Type B pancreatic cell (in vitro differentiated cells): ENCODE data around the gene EEF2. TPM values are rescaled to one million over a fixed set of nuclear protein-coding genes. Genes with fewer than 3 reads are reported as not detected.
"Not testable (repeated sequence)": the region's sequence is repeated elsewhere in the genome, so short reads cannot be mapped to it uniquely, and the experiment has no call there.

Experiments
- DNase-seq: peaks from one replicate; pipeline ENCODE4 v3.0.0; 2021; ENCODE audit warnings: mixed read lengths; ENCODE audit not compliant: unreplicated experiment; ENCODE audit errors: extremely low spot score
- H3K27ac Mint-ChIP-seq: 2 replicates; pipeline ENCODE4 v1.8.0; 2021; ENCODE audit warnings: mild to moderate bottlenecking, mixed read lengths
- H3K27me3 Mint-ChIP-seq: 2 replicates; pipeline ENCODE4 v1.8.0; 2021; ENCODE audit warnings: mixed read lengths
- H3K36me3 Mint-ChIP-seq: 2 replicates; pipeline ENCODE4 v1.8.0; 2021; ENCODE audit warnings: mixed read lengths
- H3K4me1 Mint-ChIP-seq: one replicate; pipeline ENCODE4 v1.8.0; 2021; ENCODE audit warnings: mixed read lengths; ENCODE audit not compliant: unreplicated experiment
- H3K4me3 Mint-ChIP-seq: 2 replicates; pipeline ENCODE4 v1.8.0; 2021; ENCODE audit warnings: mild to moderate bottlenecking, mixed read lengths
- H3K9me3 Mint-ChIP-seq: 2 replicates; pipeline ENCODE4 v1.8.0; 2021; ENCODE audit warnings: mixed read lengths
- CTCF ChIP-seq: fragments of 200-600 bp; sonication (generic); conservative IDR thresholded peaks from 2 replicates; pipeline ENCODE4 v1.5.0; 2021; ENCODE audit warnings: antibody characterized with exemption, mild to moderate bottlenecking
- total RNA-seq: library from RNA; stranded (reverse); gene quantifications from 2 replicates; pipeline ENCODE4 v1.2.1, GENCODE V29; 2021; ENCODE audit warnings: low replicate concordance

The EEF2 gene
- total RNA-seq, 1 donor from 2014 or later = 2,929 TPM

DNA sequence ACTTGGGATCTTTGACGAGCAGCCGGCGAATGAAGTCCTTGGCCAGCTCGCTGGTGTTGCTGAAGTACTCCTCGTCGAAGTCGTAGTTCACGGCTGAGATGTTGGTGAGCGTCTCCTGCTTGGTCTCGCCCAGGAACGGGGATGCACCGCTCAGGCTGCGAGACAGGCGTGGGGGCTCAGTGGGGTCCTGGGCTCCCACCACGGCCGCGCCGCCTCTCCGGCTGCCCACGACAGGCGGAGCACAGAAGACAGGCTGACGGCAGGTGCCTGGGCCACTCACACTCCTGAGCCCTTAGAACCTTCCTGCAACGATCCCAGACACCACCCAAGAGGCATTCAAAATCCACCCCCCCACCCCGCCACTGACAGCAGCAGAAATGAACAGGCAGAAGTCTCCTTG lies 24.3 kb downstream of the EEF2 start:
- Mint-ChIP-seq H3K27me3 (no peaks in the 10 kb centered on the region), H3K9me3 (no peaks in the 10 kb centered on the region), H3K4me1 (no peaks in the 10 kb centered on the region), H3K27ac (no peak overlapping the region), H3K4me3 (no peak overlapping the region), H3K36me3 (no peaks in the 10 kb centered on the region)
- no peak for TF ChIP-seq CTCF
- no peak for DNase-seq

GRCh38 chr19:3959766-3960131 lies 25.5 kb downstream of the EEF2 start:
- Mint-ChIP-seq H3K9me3 (no peaks in the 10 kb centered on the region), H3K27me3 (no peaks in the 10 kb centered on the region), H3K36me3 (no peaks in the 10 kb centered on the region), H3K4me3 (no peak overlapping the region), H3K4me1 (no peaks in the 10 kb centered on the region), H3K27ac (no peak overlapping the region)
- no peak for DNase-seq
- TF ChIP-seq CTCF = no peak

DNA sequence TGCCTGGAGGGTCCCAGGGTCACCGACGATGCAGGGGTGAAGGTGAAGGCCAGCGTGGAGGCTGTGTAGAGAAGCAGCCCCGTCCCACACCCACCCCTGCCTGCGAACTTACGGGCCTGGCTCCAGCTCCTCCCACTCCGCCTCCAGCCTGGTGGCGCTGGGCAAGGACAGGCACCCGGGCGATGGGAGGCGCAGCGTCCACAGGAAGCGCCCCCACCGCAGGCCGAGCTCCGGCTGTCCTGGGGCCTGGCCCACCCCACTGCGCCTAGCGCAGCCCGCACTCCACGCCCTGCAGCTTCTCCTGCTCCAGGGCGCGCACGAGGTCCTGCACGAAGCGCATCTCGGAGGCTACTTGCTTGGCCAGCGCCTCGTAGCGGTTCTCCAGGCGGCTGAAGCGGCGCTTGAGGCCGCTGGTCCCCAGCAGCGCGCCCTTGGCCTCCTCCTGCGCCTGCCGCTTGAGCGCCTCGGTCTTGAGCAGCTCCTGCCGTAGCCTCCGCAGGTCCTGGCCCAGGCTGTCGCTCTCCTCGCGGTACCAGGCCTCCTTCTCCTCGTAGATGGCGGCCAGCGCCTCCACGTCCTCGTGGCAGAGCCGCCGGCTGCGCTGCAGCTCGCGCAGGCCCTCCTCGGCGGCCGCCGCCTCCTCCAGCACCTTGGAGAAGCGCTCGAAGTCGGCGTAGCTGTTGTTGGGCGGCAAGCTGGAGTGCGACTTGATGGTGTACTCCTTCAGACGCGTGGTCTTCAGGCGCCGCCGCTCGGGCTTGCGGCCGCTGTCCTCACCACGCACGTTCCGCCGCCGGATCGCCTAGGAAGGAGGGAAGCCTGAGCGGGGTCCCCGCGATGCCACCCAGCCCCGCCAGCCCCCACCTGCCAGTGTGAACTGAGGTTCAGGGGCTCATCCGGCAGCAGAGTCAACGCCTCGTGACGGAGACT lies 26.2 kb downstream of the EEF2 start:
- no peak for DNase-seq
- Mint-ChIP-seq H3K27ac (no peak overlapping the region), H3K36me3 (no peaks in the 10 kb centered on the region), H3K4me3 (no peak overlapping the region), H3K4me1 (no peaks in the 10 kb centered on the region), H3K9me3 (no peaks in the 10 kb centered on the region), H3K27me3 (no peaks in the 10 kb centered on the region)
- no peak for TF ChIP-seq CTCF

- no peak overlapping the region for H3K4me3 Mint-ChIP-seq
- H3K36me3 Mint-ChIP-seq = no peaks in the 10 kb centered on the region
- no peak for TF ChIP-seq CTCF
- H3K4me1 Mint-ChIP-seq = no peaks in the 10 kb centered on the region
- no peaks in the 10 kb centered on the region for H3K9me3 Mint-ChIP-seq
- no peak overlapping the region for H3K27ac Mint-ChIP-seq
- DNase-seq = no peak
- H3K27me3 Mint-ChIP-seq = no peaks in the 10 kb centered on the region
Measured at GRCh38 chr19:3955688-3956087, 29.6 kb downstream of the EEF2 start.

- not testable (repeated sequence) for H3K9me3 Mint-ChIP-seq, DNase-seq, H3K27ac Mint-ChIP-seq, H3K36me3 Mint-ChIP-seq, H3K4me1 Mint-ChIP-seq, H3K27me3 Mint-ChIP-seq, H3K4me3 Mint-ChIP-seq
Measured at GRCh38 chr19:3955276-3955675, 30.0 kb downstream of the EEF2 start.

- no peak for DNase-seq
- Mint-ChIP-seq H3K4me3 (no peak overlapping the region), H3K27me3 (no peaks in the 10 kb centered on the region), H3K36me3 (no peaks in the 10 kb centered on the region), H3K27ac (no peak overlapping the region), H3K9me3 (no peaks in the 10 kb centered on the region), H3K4me1 (no peaks in the 10 kb centered on the region)
- TF ChIP-seq CTCF = no peak
Measured at GRCh38 chr19:3954107-3954506, 31.2 kb downstream of the EEF2 start.

GRCh38 chr19:3952755-3953276 lies 32.4 kb downstream of the EEF2 start:
- H3K4me3 Mint-ChIP-seq, DNase-seq, H3K27me3 Mint-ChIP-seq, H3K36me3 Mint-ChIP-seq, H3K9me3 Mint-ChIP-seq, H3K4me1 Mint-ChIP-seq, H3K27ac Mint-ChIP-seq: not testable (repeated sequence)
